Skeletal muscle satellite cell (primary cell): ENCODE measurements around the gene AJM1.

ENCODE experiments used
- H3K27me3 ChIP-seq: 2 replicates; pipeline ENCODE4 v1.7.0; 2013; ENCODE audit warnings: low read length; ENCODE audit not compliant: control insufficient read depth, insufficient read depth
- H3K36me3 ChIP-seq: 2 replicates; pipeline ENCODE4 v1.7.0; 2013; ENCODE audit warnings: mild to moderate bottlenecking, control low read depth, low read length; ENCODE audit not compliant: insufficient read depth
- H3K4me1 ChIP-seq: 2 replicates; pipeline ENCODE4 v1.7.0; 2013; ENCODE audit warnings: low read length; ENCODE audit not compliant: control insufficient read depth, insufficient read depth
- H3K4me2 ChIP-seq: 2 replicates; pipeline ENCODE4 v1.7.0; 2013; ENCODE audit warnings: mild to moderate bottlenecking, low read length
- H3K4me3 ChIP-seq: 2 replicates; pipeline ENCODE4 v1.7.0; 2013; ENCODE audit warnings: low read length
- H3K9ac ChIP-seq: 2 replicates; pipeline ENCODE4 v1.7.0; 2013; ENCODE audit warnings: mild to moderate bottlenecking, low read depth, low read length, moderate library complexity
- H3K9me3 ChIP-seq: replicated peaks from 2 replicates; pipeline ENCODE4 v1.7.0; 2013; ENCODE audit warnings: mild to moderate bottlenecking, control low read depth, low read length

The AJM1 gene

GRCh38 chr9:136815422-136815782 is 26.9 kb upstream of the AJM1 start:
- no peaks in the 10 kb centered on the region for H3K4me1 ChIP-seq
- H3K4me2 ChIP-seq, result no peak overlapping the region

GRCh38 chr9:136820971-136821825 is 21.1 kb upstream of the AJM1 start:
- Histone ChIP-seq H3K27me3 (no peaks in the 10 kb centered on the region), H3K9me3 (no peaks in the 10 kb centered on the region), H3K4me2 (no peak overlapping the region), H3K36me3 (peaks cover 14% of the 10 kb centered on the region), H3K4me1 (no peaks in the 10 kb centered on the region), H3K4me3 (no peak overlapping the region), H3K9ac (no peak overlapping the region)

More at GRCh38 chr9:136815422-136815782, 26.9 kb upstream of the AJM1 start:
- Histone ChIP-seq H3K9ac (no peak overlapping the region), H3K9me3 (no peaks in the 10 kb centered on the region), H3K27me3 (no peaks in the 10 kb centered on the region), H3K36me3 (peaks cover 26% of the 10 kb centered on the region), H3K4me3 (no peak overlapping the region)

- Histone ChIP-seq H3K4me1 (no peaks in the 10 kb centered on the region), H3K4me3 (no peak overlapping the region), H3K9ac (no peak overlapping the region), H3K9me3 (no peaks in the 10 kb centered on the region), H3K36me3 (peaks cover 21% of the 10 kb centered on the region), H3K27me3 (no peaks in the 10 kb centered on the region), H3K4me2 (no peak overlapping the region)
These were observed 20.3 kb upstream of the AJM1 start for GRCh38 chr9:136821826-136822544.

- Histone ChIP-seq H3K4me3 (no peak overlapping the region), H3K9ac (no peak overlapping the region), H3K4me1 (no peaks in the 10 kb centered on the region), H3K27me3 (no peaks in the 10 kb centered on the region), H3K9me3 (no peaks in the 10 kb centered on the region), H3K36me3 (peaks cover 21% of the 10 kb centered on the region), H3K4me2 (no peak overlapping the region)
These were observed 18.9 kb upstream of the AJM1 start for GRCh38 chr9:136823136-136824046.

- no peak overlapping the region for H3K9ac ChIP-seq
- no peak overlapping the region for H3K4me3 ChIP-seq
- H3K36me3 ChIP-seq, result peaks cover 31% of the 10 kb centered on the region
- H3K4me1 ChIP-seq, result no peaks in the 10 kb centered on the region
- H3K4me2 ChIP-seq, result no peak overlapping the region
- no peaks in the 10 kb centered on the region for H3K9me3 ChIP-seq
- H3K27me3 ChIP-seq, result no peaks in the 10 kb centered on the region
These were observed 17.6 kb upstream of the AJM1 start for GRCh38 chr9:136824496-136825225.

- H3K36me3 ChIP-seq, result peaks cover 40% of the 10 kb centered on the region
- H3K4me1 ChIP-seq, result no peaks in the 10 kb centered on the region
- no peak overlapping the region for H3K4me2 ChIP-seq
- H3K4me3 ChIP-seq, result no peak overlapping the region
- no peaks in the 10 kb centered on the region for H3K27me3 ChIP-seq
- no peaks in the 10 kb centered on the region for H3K9me3 ChIP-seq
- H3K9ac ChIP-seq, result no peak overlapping the region
These were observed 16.7 kb upstream of the AJM1 start for GRCh38 chr9:136825295-136826187.

- Histone ChIP-seq H3K9me3 (no peaks in the 10 kb centered on the region), H3K9ac (no peak overlapping the region), H3K4me1 (no peaks in the 10 kb centered on the region), H3K36me3 (peaks cover 46% of the 10 kb centered on the region), H3K27me3 (no peaks in the 10 kb centered on the region), H3K4me2 (no peak overlapping the region), H3K4me3 (no peak overlapping the region)
These were observed 16.1 kb upstream of the AJM1 start for GRCh38 chr9:136826188-136826541.

GRCh38 chr9:136826703-136827582 is 15.3 kb upstream of the AJM1 start:
- no peak overlapping the region for H3K4me3 ChIP-seq
- no peaks in the 10 kb centered on the region for H3K27me3 ChIP-seq
- H3K4me1 ChIP-seq, result no peaks in the 10 kb centered on the region
- H3K9ac ChIP-seq, result no peak overlapping the region
- H3K4me2 ChIP-seq, result no peak overlapping the region
- peaks cover 53% of the 10 kb centered on the region for H3K36me3 ChIP-seq
- H3K9me3 ChIP-seq, result no peaks in the 10 kb centered on the region

GRCh38 chr9:136827794-136828473 is 14.3 kb upstream of the AJM1 start:
- no peaks in the 10 kb centered on the region for H3K27me3 ChIP-seq
- H3K4me1 ChIP-seq, result no peaks in the 10 kb centered on the region
- no peak overlapping the region for H3K4me3 ChIP-seq
- H3K4me2 ChIP-seq, result no peak overlapping the region
- H3K9me3 ChIP-seq, result no peaks in the 10 kb centered on the region
- H3K9ac ChIP-seq, result no peak overlapping the region
- peaks cover 59% of the 10 kb centered on the region for H3K36me3 ChIP-seq
